Hippocampal formation (tissue), 2 donors: ENCODE results near the gene SDHAF4.
"Not testable (repeated sequence)": the region's sequence is repeated elsewhere in the genome, so short reads cannot be mapped to it uniquely, and the experiment has no call there.

Source experiments
- DNase-seq, 2 donors: peaks; one replicate each; lab custom pipeline; 2025; lab: John Stamatoyannopoulos, UW

SDHAF4 gene

GRCh38 chr6:70566751-70567382 is at the start of gene SDHAF4:
Gene SDHAF4, plus strand, starts transcription at chr6:70566930. Its CDS starts 11 bp downstream, at chr6:70566941.
- DNase-seq: peak; percentile 83 to 94

GRCh38 chr6:70518723-70519122 is 48.0 kb upstream of the SDHAF4 start:
- DNase-seq: no peak

- no peak for DNase-seq
Measured at GRCh38 chr6:70520575-70520974, 46.2 kb upstream of the SDHAF4 start.

- DNase-seq: no peak
Measured at GRCh38 chr6:70524721-70525286, 41.9 kb upstream of the SDHAF4 start.

GRCh38 chr6:70527071-70527737 is 39.5 kb upstream of the SDHAF4 start:
- DNase-seq: no peak

- DNase-seq: no peak
Measured at GRCh38 chr6:70530023-70530422, 36.7 kb upstream of the SDHAF4 start.

- DNase-seq: no peak
Measured at GRCh38 chr6:70531133-70531532, 35.6 kb upstream of the SDHAF4 start.

- DNase-seq: no peak
Measured at GRCh38 chr6:70537266-70537665, 29.5 kb upstream of the SDHAF4 start.

GRCh38 chr6:70538376-70538775 is 28.4 kb upstream of the SDHAF4 start:
- no peak for DNase-seq

- peak in 1 of 2 donors; percentile 54 for DNase-seq
Measured at GRCh38 chr6:70547313-70547712, 19.4 kb upstream of the SDHAF4 start.

- no peak for DNase-seq
Measured at GRCh38 chr6:70547905-70548304, 18.8 kb upstream of the SDHAF4 start.

GRCh38 chr6:70549327-70549726 is 17.4 kb upstream of the SDHAF4 start:
- no peak for DNase-seq

GRCh38 chr6:70551566-70551965 is 15.2 kb upstream of the SDHAF4 start:
- DNase-seq: no peak

GRCh38 chr6:70552286-70552940 is 14.3 kb upstream of the SDHAF4 start:
- not testable (repeated sequence) for DNase-seq

- DNase-seq: no peak
Measured at GRCh38 chr6:70552974-70553373, 13.8 kb upstream of the SDHAF4 start.

- DNase-seq: no peak
Measured at GRCh38 chr6:70557998-70558397, 8.7 kb upstream of the SDHAF4 start.

GRCh38 chr6:70562401-70562800 is 4.3 kb upstream of the SDHAF4 start:
- DNase-seq: not testable (repeated sequence)

GRCh38 chr6:70563530-70563929 is 3.2 kb upstream of the SDHAF4 start:
- no peak for DNase-seq

- no peak for DNase-seq
Measured at GRCh38 chr6:70574643-70575042, 7.9 kb downstream of the SDHAF4 start.

GRCh38 chr6:70575899-70576495 is 9.3 kb downstream of the SDHAF4 start:
- no peak for DNase-seq

GRCh38 chr6:70586114-70586513 is 19.4 kb downstream of the SDHAF4 start:
- DNase-seq: no peak

GRCh38 chr6:70590400-70590799 is 23.7 kb downstream of the SDHAF4 start:
- DNase-seq: no peak
